H1 (cell line): ENCODE data around the gene MICU1. TPM values are rescaled to one million over a fixed set of nuclear protein-coding genes. Genes with fewer than 3 reads are reported as not detected.
"Not testable (repeated sequence)": the region's sequence is repeated elsewhere in the genome, so short reads cannot be mapped to it uniquely, and the experiment has no call there.

Experiments used
- CTCF ChIA-PET: fragments of 300-600 bp; sonication (Branson Sonifier 250); formaldehyde crosslinking; loops from one replicate; lab custom pipeline; 2021; ENCODE audit not compliant: partially characterized antibody; lab: Charles Lee
- POLR2A ChIA-PET: fragments of 300-600 bp; sonication (Branson Sonifier 250); formaldehyde crosslinking; loops from one replicate; lab custom pipeline; 2021; ENCODE audit warnings: inconsistent platforms; ENCODE audit not compliant: partially characterized antibody; lab: Charles Lee
- DNase-seq, 2 experiments: peaks; one replicate each; pipeline versions ENCODE4 v3.0.0 to v3.0.0-alpha.2; 2010 to 2022; ENCODE audit warnings: low spot score in 2 of 2, low read depth in 1 of 2, mixed read lengths in 1 of 2
- FAIRE-seq: peaks from 2 replicates; lab custom pipeline; 2011; peaks lifted over from hg19 to GRCh38; lab: Jason Lieb, UNC
- H2AFZ ChIP-seq: 2 replicates; pipeline ENCODE4 v1.8.1; 2012; ENCODE audit warnings: low read length, inconsistent platforms
- H2AK5ac ChIP-seq: 2 replicates; pipeline ENCODE4 v1.6.1; 2013; ENCODE audit warnings: low read depth, low read length
- H2BK120ac ChIP-seq: replicated peaks from 2 replicates; pipeline ENCODE3; 2013; ENCODE audit warnings: low read depth, low read length, inconsistent platforms
- H2BK12ac ChIP-seq: 2 replicates; pipeline ENCODE4 v1.6.1; 2013; ENCODE audit warnings: low read depth, low read length
- H2BK15ac ChIP-seq: 2 replicates; pipeline ENCODE4 v1.6.1; 2013; ENCODE audit warnings: low read length
- H2BK20ac ChIP-seq: 2 replicates; pipeline ENCODE4 v1.6.1; 2013; ENCODE audit warnings: low read length
- H2BK5ac ChIP-seq: 2 replicates; pipeline ENCODE4 v1.6.1; 2013; ENCODE audit warnings: low read depth, low read length
- H3K14ac ChIP-seq: 2 replicates; pipeline ENCODE4 v1.6.1; 2013; ENCODE audit warnings: inconsistent platforms; ENCODE audit not compliant: insufficient read length
- H3K18ac ChIP-seq: 2 replicates; pipeline ENCODE4 v1.6.1; 2013; ENCODE audit warnings: low read length; ENCODE audit errors: extremely low read depth
- H3K23ac ChIP-seq: 2 replicates; pipeline ENCODE4 v1.6.1; 2013; ENCODE audit warnings: inconsistent platforms; ENCODE audit not compliant: insufficient read length
- H3K23me2 ChIP-seq: 2 replicates; pipeline ENCODE4 v1.6.1; 2013; ENCODE audit warnings: low read depth, low read length
- H3K27ac ChIP-seq: 2 replicates; pipeline ENCODE4 v1.6.1; 2011; ENCODE audit warnings: low read depth, low read length, inconsistent platforms
- H3K27me3 ChIP-seq, 4 experiments: replicated peaks in 1 of 4; 1 replicate in 1 of 4; 2 replicates in 3 of 4; pipeline versions ENCODE4 v1.6.1 to v1.8.1; 2011 to 2013; ENCODE audit warnings: low read length in 3 of 4, mild to moderate bottlenecking in 3 of 4, inconsistent platforms in 2 of 4, mixed read lengths in 2 of 4, moderate library complexity in 1 of 4; ENCODE audit not compliant: control insufficient read depth in 3 of 4, insufficient read depth in 3 of 4; ENCODE audit errors: extremely low read depth in 1 of 4
- H3K36me3 ChIP-seq, 4 experiments: 2 replicates each; pipeline versions ENCODE4 v1.6.1 to v1.8.1; 2011 to 2013; ENCODE audit warnings: mild to moderate bottlenecking in 4 of 4, low read length in 3 of 4, moderate library complexity in 2 of 4, control low read depth in 1 of 4, inconsistent platforms in 1 of 4; ENCODE audit not compliant: insufficient read depth in 4 of 4, control insufficient read depth in 2 of 4
- H3K4ac ChIP-seq: replicated peaks from 2 replicates; pipeline ENCODE3; 2013; ENCODE audit warnings: low read length, low read depth, mixed read lengths, inconsistent platforms; ENCODE audit not compliant: insufficient read length
- H3K4me1 ChIP-seq, 4 experiments: replicated peaks in 1 of 4; 1 replicate in 1 of 4; 2 replicates in 3 of 4; pipeline versions ENCODE4 v1.6.1 to v1.8.1; 2011 to 2013; ENCODE audit warnings: low read length in 3 of 4, inconsistent platforms in 2 of 4, mixed read lengths in 1 of 4; ENCODE audit not compliant: insufficient read depth in 4 of 4, control insufficient read depth in 3 of 4
- H3K4me2 ChIP-seq, 2 experiments: 2 replicates each; pipeline versions ENCODE4 v1.6.1 to v1.8.1; 2011 to 2013; ENCODE audit warnings: low read depth in 2 of 2, low read length in 2 of 2, control low read depth in 1 of 2, inconsistent platforms in 1 of 2, mild to moderate bottlenecking in 1 of 2; ENCODE audit not compliant: insufficient read depth in 1 of 2
- H3K4me3 ChIP-seq, 4 experiments: fragments of 200-600, 300-600 bp in 1 of 4; sonication (generic), shearing (Covaris generic), sonication (Bioruptor Twin) in 1 of 4; 2 replicates each; pipeline versions ENCODE4 v1.5.1 to v1.8.1; 2011 to 2016; ENCODE audit warnings: low read length in 4 of 4, low read depth in 3 of 4, control low read depth in 2 of 4, inconsistent platforms in 2 of 4, mild to moderate bottlenecking in 2 of 4, mixed read lengths in 1 of 4, moderate library complexity in 1 of 4; ENCODE audit not compliant: insufficient read depth in 2 of 4; ENCODE audit errors: extremely low read depth in 1 of 4
- H3K56ac ChIP-seq: replicated peaks from 2 replicates; pipeline ENCODE3; 2013; ENCODE audit warnings: low read depth, mild to moderate bottlenecking, mixed read lengths, low read length, inconsistent platforms; ENCODE audit not compliant: insufficient read length
- H3K79me1 ChIP-seq: 2 replicates; pipeline ENCODE4 v1.6.1; 2013; ENCODE audit warnings: low read depth, low read length, control low read depth
- H3K79me2 ChIP-seq, 2 experiments: 2 replicates each; pipeline versions ENCODE4 v1.6.1 to v1.8.1; 2012 to 2013; ENCODE audit warnings: low read length in 2 of 2, mild to moderate bottlenecking in 2 of 2, inconsistent platforms in 1 of 2; ENCODE audit not compliant: insufficient read depth in 2 of 2, control insufficient read depth in 1 of 2
- H3K9ac ChIP-seq, 4 experiments: replicated peaks in 1 of 4; 1 replicate in 1 of 4; 2 replicates in 3 of 4; pipeline versions ENCODE4 v1.6.1 to v1.8.1; 2011 to 2013; ENCODE audit warnings: low read depth in 3 of 4, low read length in 3 of 4, control low read depth in 2 of 4, mild to moderate bottlenecking in 2 of 4, moderate library complexity in 2 of 4, inconsistent platforms in 1 of 4; ENCODE audit errors: extremely low read depth in 1 of 4
- H3K9me3 ChIP-seq, 2 experiments: 2 replicates each; pipeline versions ENCODE4 v1.6.1 to v1.8.1; 2012 to 2013; ENCODE audit warnings: mild to moderate bottlenecking in 2 of 2, moderate library complexity in 2 of 2, control low read depth in 1 of 2, inconsistent platforms in 1 of 2, low read depth in 1 of 2, low read length in 1 of 2, mixed read lengths in 1 of 2; ENCODE audit not compliant: insufficient read depth in 2 of 2
- H4K20me1 ChIP-seq, 2 experiments: replicated peaks in 1 of 2; 2 replicates each; pipeline versions ENCODE3 to v1.8.1; 2011 to 2013; ENCODE audit warnings: inconsistent platforms in 2 of 2, low read length in 2 of 2, mild to moderate bottlenecking in 1 of 2; ENCODE audit not compliant: insufficient read depth in 2 of 2, control insufficient read depth in 1 of 2
- H4K5ac ChIP-seq: 2 replicates; pipeline ENCODE4 v1.6.1; 2013; ENCODE audit warnings: low read length, low read depth, mixed read lengths, inconsistent platforms; ENCODE audit not compliant: insufficient read length
- H4K8ac ChIP-seq: 2 replicates; pipeline ENCODE4 v1.8.0; 2013; ENCODE audit warnings: mild to moderate bottlenecking, moderate library complexity, low read length, inconsistent platforms; ENCODE audit not compliant: insufficient read depth; ENCODE audit errors: extremely low read depth
- H4K91ac ChIP-seq: replicated peaks from 2 replicates; pipeline ENCODE3; 2013; ENCODE audit warnings: low read length, mixed read lengths, inconsistent platforms; ENCODE audit not compliant: insufficient read length
- WGBS, 2 experiments: shearing (Covaris generic) in 1 of 2; methylation state at CpG; one replicate each; pipeline versions ENCODE4 v1.1.6 to v1.1.7; 2013 to 2015; ENCODE audit warnings: low lambda C conversion rate in 2 of 2, mixed read lengths in 2 of 2, inconsistent platforms in 1 of 2, low coverage in 1 of 2, missing lambda C conversion rate in 1 of 2; ENCODE audit not compliant: insufficient replicate concordance in 2 of 2, insufficient coverage in 1 of 2, insufficient read length in 1 of 2; ENCODE audit errors: extremely low coverage in 1 of 2, missing lambda C conversion rate in 1 of 2; 5-methylcytosine and 5-hydroxymethylcytosine counted together
- polyA plus RNA-seq, 7 experiments: library from polyadenylated mRNA; depleted of rRNA in 3 of 7; stranded (reverse) in 5 of 7; unstranded in 2 of 7; fragments of >200 nt in 5 of 7; fragments of 200-250 nt in 2 of 7; gene quantifications; 1 replicate in 5 of 7; 2 replicates in 1 of 7; 4 replicates in 1 of 7; pipeline versions ENCODE4 v1.2.1 to v1.2.3, GENCODE V29; 2011 to 2013; ENCODE audit warnings: missing spikeins in 2 of 7, mixed read lengths in 2 of 7
- total RNA-seq: library from RNA; stranded (reverse); fragmentation: NEBNext Ultra II Directional; extraction: Animal tissue kit (Norgen Biotek cat#: 25700); gene quantifications from 2 replicates; pipeline ENCODE4 v1.2.1, GENCODE V29; 2021

MICU1 gene
- total and polyA plus RNA-seq, 2 of the 8 experiments (the other 6 are each of a cell fraction or from before 2014, with no cell fraction given): 18.0 to 36.7 TPM

DNA sequence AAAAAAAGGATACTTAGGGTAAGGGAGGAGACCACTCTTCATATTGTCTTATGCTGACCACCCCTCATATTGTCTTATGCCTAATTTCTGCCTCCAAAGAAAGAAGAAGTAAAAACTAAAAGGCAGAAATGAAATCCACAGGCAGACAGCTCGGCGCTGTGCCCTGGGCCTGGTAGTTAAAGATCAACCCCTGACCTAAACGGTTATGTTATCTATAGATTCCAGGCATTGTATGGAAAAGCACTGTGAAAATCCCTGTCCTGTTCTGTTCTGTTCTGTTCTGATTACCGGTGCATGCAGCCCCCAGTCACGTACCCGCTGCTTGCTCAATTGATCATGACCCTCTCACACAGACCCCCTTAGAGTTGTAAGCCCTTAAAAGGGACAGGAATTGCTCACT lies 82.0 kb downstream of the MICU1 start:
- H3K27ac ChIP-seq, H3K14ac ChIP-seq, H2BK5ac ChIP-seq, H3K4me2 ChIP-seq, H4K5ac ChIP-seq, FAIRE-seq, H3K23me2 ChIP-seq, H2BK12ac ChIP-seq, H3K18ac ChIP-seq, H4K20me1 ChIP-seq, H3K79me1 ChIP-seq, H3K56ac ChIP-seq, H3K4me1 ChIP-seq, H3K9ac ChIP-seq, H3K79me2 ChIP-seq, H2AFZ ChIP-seq, H4K8ac ChIP-seq, H2BK20ac ChIP-seq, H2AK5ac ChIP-seq, H3K23ac ChIP-seq, DNase-seq, H2BK120ac ChIP-seq, H3K4ac ChIP-seq, POLR2A ChIA-PET, H2BK15ac ChIP-seq, H3K27me3 ChIP-seq, H4K91ac ChIP-seq, H3K4me3 ChIP-seq: not testable (repeated sequence)
- WGBS, 2 experiments: 94% methylated on average over 6 of the region's 6 CpGs; no CpG with 5 or more reads in 1 of the 2 experiments
- Histone ChIP-seq H3K9me3 (peaks cover 12 to 15% of the 10 kb centered on the region in 2 experiments), H3K36me3 (peaks cover 3 to 17% (median 9%) of the 10 kb centered on the region in 4 experiments; a peak in 5 of 8 replicates)
- CTCF ChIA-PET: interaction anchor here (0.6 to 0.9 kb wide), 2 partner anchors 24 to 97 kb away, joined by 3 read pairs; no protein-coding TSS in a partner anchor
